Loucy (cell line): ENCODE results near the gene STOX2.

ENCODE experiments used
- H2AFZ ChIP-seq: fragments of 200-600 bp; sonication (generic); 2 replicates; pipeline ENCODE4 v1.6.0; 2016; ENCODE audit warnings: antibody characterized with exemption, mild to moderate bottlenecking, low read length, moderate library complexity
- H3F3A ChIP-seq: fragments of 200-600 bp; 2 replicates; pipeline ENCODE4 v1.6.0; 2016; ENCODE audit warnings: antibody characterized with exemption, low read depth, mild to moderate bottlenecking
- H3K27me3 ChIP-seq: fragments of 200-600 bp; sonication (generic); 2 replicates; pipeline ENCODE4 v1.6.1; 2014; ENCODE audit warnings: low read length, mild to moderate bottlenecking; ENCODE audit not compliant: insufficient read depth, poor library complexity, severe bottlenecking
- H3K36me3 ChIP-seq: fragments of 200-600 bp; sonication (generic); 2 replicates; pipeline ENCODE4 v1.6.1; 2016; ENCODE audit warnings: low read length; ENCODE audit not compliant: insufficient read depth
- H3K4me1 ChIP-seq: fragments of 200-600 bp; sonication (generic); 2 replicates; pipeline ENCODE4 v1.5.1; 2014; ENCODE audit warnings: low read length, mild to moderate bottlenecking; ENCODE audit not compliant: insufficient read depth, poor library complexity, severe bottlenecking
- H3K4me2 ChIP-seq: fragments of 200-600 bp; sonication (generic); 2 replicates; pipeline ENCODE4 v1.6.0; 2014; ENCODE audit warnings: antibody characterized with exemption, low read length, low read depth, mild to moderate bottlenecking; ENCODE audit not compliant: poor library complexity, severe bottlenecking
- H3K4me3 ChIP-seq: fragments of 200-600 bp; sonication (generic); 2 replicates; pipeline ENCODE4 v1.5.1; 2014; ENCODE audit warnings: low read length, mild to moderate bottlenecking, mixed read lengths; ENCODE audit not compliant: poor library complexity, severe bottlenecking
- H3K79me2 ChIP-seq: fragments of 200-600 bp; sonication (generic); 2 replicates; pipeline ENCODE4 v1.6.1; 2014; ENCODE audit warnings: low read length; ENCODE audit not compliant: insufficient read depth
- H3K9ac ChIP-seq: fragments of 200-600 bp; sonication (generic); 2 replicates; pipeline ENCODE4 v1.6.0; 2014; ENCODE audit warnings: mild to moderate bottlenecking, low read depth, low read length, moderate library complexity; ENCODE audit not compliant: poor library complexity, severe bottlenecking
- H3K9me2 ChIP-seq: fragments of 200-600 bp; sonication (generic); replicated peaks from 2 replicates; pipeline ENCODE4 v1.6.1; 2016; ENCODE audit warnings: low read depth, low read length, mixed read lengths
- H3K9me3 ChIP-seq: fragments of 200-600 bp; sonication (generic); 2 replicates; pipeline ENCODE4 v1.6.1; 2014; ENCODE audit warnings: mild to moderate bottlenecking, antibody characterized with exemption, low read length, low read depth; ENCODE audit not compliant: insufficient read depth
- H4K20me1 ChIP-seq: fragments of 200-600 bp; sonication (generic); 2 replicates; pipeline ENCODE4 v1.6.0; 2014; ENCODE audit warnings: antibody characterized with exemption, low read length, mild to moderate bottlenecking; ENCODE audit not compliant: insufficient read depth, poor library complexity, severe bottlenecking
- EZH2phosphoT487 ChIP-seq: fragments of 200-600 bp; IDR thresholded peaks from 2 replicates; pipeline ENCODE4 v1.6.1; 2018; ENCODE audit warnings: antibody characterized with exemption, mild to moderate bottlenecking, moderate library complexity, borderline replicate concordance
- TF ChIP-seq, protein P1 (sequence below): fragments of 200-600 bp; sonication (generic); conservative IDR thresholded peaks from 2 replicates; pipeline ENCODE4 v1.5.1; 2014; ENCODE audit warnings: mild to moderate bottlenecking, antibody characterized with exemption, low read length

STOX2 gene

DNA sequence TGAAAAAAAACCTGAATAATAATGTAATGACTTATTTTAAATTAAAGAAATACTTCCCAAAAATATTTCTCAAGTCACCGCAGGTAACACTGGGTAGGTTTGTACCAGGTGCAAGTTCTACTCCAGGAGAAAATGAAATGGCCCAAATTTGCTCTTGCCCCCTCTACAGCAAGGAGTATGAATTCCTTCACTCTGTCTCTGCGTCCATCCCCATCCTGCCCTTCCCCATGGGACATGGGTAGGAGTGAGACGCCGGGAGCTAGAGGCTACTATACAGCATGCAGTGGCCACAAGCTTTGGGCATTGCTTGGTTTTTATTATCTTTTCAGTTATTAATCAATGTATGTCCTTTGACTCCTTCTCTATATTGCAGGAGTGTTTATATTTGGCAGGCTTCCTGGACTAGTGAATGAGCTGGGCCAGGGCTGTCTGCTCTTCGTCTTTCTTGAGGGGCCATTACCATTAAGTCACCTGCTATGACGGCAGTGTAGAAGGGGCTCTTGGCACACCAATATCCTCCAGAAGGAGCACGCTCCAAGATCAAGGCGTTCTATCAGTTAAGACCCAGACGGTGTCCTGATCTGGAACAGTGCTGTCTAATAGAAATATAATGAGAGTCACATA, 162.9 kb downstream of the STOX2 start:
- TF ChIP-seq EZH2phosphoT487, result no peak
- TF ChIP-seq, protein P1, sequence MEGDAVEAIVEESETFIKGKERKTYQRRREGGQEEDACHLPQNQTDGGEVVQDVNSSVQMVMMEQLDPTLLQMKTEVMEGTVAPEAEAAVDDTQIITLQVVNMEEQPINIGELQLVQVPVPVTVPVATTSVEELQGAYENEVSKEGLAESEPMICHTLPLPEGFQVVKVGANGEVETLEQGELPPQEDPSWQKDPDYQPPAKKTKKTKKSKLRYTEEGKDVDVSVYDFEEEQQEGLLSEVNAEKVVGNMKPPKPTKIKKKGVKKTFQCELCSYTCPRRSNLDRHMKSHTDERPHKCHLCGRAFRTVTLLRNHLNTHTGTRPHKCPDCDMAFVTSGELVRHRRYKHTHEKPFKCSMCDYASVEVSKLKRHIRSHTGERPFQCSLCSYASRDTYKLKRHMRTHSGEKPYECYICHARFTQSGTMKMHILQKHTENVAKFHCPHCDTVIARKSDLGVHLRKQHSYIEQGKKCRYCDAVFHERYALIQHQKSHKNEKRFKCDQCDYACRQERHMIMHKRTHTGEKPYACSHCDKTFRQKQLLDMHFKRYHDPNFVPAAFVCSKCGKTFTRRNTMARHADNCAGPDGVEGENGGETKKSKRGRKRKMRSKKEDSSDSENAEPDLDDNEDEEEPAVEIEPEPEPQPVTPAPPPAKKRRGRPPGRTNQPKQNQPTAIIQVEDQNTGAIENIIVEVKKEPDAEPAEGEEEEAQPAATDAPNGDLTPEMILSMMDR, result no peak
- Histone ChIP-seq H3K79me2 (no peaks in the 10 kb centered on the region), H3K36me3 (no peaks in the 10 kb centered on the region), H3K4me2 (no peak overlapping the region), H2AFZ (no peak overlapping the region), H4K20me1 (no peaks in the 10 kb centered on the region), H3K9me2 (no peaks in the 10 kb centered on the region), H3K27me3 (no peaks in the 10 kb centered on the region), H3K4me1 (no peaks in the 10 kb centered on the region), H3K9ac (no peak overlapping the region), H3K4me3 (no peak overlapping the region), H3F3A (no peaks in the 10 kb centered on the region), H3K9me3 (no peaks in the 10 kb centered on the region; the same call in 1 of the 2 replicates)
